Activated CD4-positive, alpha-beta T cell treated with anti-CD3 and anti-CD28 coated beads for 4 hours (primary cell): ENCODE measurements around the gene PATJ.
"Not testable (repeated sequence)": the region's sequence is repeated elsewhere in the genome, so short reads cannot be mapped to it uniquely, and the experiment has no call there.

Experiments used
- DNase-seq, 2 donors: peaks; one replicate each; pipeline ENCODE4 v3.0.0-alpha.2; 2020

The PATJ gene

DNA sequence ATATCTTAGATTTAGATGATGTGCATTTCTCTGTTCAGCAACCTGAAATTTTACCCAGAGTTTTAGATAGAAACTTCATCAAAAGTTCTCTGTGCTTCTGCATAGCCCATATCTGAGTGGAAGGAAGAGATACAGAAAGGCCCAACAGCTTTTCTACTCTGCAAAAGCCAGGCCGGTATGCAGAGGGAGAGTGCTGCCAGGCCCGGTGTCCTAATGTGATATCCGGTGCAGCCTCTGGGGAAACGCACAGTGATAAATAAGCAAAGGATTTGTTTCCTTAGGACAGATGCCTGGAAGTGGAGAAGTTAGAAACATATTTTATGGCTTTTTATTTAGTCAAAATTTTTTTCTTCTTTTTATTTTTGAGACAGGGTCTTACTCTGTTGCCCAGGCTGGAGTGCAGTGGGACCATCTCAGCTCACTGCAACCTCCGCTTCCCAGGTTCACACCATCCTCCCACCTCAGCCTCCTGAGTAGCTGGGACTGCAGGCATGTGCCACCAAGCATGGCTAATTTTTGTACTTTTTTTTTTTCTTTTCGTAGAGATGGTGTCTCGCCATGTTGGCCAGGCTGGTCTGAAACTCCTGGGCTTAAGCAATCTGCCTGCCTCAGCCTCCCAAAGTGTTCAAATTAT is 145.8 kb downstream of the PATJ start:
- DNase-seq: no peak

DNA sequence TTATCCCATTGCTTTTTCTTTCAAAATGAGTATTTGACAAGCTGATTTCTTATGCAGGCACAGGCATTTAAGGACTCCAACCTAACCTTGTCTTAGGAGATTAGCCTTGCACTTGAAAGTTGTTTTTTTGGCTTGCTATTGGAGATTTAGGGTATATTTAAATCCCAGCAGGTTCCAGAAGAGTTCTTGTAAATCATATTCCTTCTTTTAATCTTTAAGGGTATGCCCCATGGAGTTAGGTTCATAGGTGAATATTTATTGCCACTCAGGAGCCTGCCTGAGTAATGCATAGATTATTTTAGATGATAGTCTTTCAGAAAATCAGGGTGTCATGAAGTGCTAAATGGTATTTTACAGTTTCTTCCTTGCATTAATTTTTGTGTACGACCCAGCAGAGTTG is 146.5 kb downstream of the PATJ start:
- no peak for DNase-seq

DNA sequence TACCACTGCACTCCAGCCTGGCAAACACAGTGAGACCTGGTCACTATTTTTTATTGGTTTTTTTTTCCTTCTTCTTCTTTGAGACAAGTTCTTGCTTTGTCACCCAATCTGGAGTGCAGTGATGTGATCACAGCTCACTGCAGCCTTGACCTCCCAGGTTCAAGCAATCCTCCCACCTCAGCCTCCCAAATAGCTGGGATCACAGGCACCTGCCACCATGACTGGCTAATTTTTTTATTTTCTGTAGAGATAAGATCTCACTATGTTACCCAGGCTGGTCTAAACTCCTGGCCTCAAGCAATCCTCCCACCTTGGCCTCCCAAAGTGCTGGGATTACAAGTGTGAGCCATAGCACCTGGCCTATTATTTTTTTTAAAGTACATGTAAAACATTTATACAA is 148.2 kb downstream of the PATJ start:
- not testable (repeated sequence) for DNase-seq

DNA sequence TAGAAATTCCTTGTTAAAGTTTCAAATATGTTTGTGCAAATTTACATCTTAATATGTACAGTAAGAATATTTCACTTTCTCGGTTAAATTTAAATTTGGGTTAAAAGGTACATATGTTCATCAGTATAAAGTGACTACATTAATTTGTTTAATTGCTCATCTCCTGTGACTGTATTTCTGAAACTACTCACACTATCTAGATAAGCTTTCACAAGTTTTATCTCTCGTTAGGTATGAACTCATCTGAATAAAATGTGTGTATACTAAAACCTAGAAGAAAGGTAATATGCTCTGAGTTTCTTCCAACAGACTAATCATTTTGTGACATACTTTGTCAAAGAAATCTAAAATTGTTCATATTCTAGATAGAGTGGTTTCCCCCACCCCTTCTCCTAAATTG is 150.7 kb downstream of the PATJ start:
- DNase-seq: no peak

DNA sequence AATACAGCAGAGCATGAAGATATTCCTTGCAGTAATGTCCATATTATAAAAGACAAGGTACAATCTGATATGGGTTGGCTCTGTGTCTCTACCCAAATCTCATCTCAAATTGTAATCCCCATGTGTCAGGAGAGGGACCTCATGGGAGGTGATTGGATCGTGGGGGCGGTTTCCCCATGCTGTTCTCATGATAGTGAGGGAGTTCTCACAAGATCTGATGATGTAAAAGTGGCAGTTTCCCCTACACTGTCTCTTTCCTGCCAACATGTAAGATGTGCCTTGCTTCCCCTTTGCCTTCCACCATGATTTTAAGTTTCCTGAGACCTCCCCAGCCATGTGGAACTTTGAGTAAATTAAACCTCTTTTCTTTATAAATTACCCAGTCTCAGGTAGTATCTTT is 152.0 kb downstream of the PATJ start:
- DNase-seq: not testable (repeated sequence)

DNA sequence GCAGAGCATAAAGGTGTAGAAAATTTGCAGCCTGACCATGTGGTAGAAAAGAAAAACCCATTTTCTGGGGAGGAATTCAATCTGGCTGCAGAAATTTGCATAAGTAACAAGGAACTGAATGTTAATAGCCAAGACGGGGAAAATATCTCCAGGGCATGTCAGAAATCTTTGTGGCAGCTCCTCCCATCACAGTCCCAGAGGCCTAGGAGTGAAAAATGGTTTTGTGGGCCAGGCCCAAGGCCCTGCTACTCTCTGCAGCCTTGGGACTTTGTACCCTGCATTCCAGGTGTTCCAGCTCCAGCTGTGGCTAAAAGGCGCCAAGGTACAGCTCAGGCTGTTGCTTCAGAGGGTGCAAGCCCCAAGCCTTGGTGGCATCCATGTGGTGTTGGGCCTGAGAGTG is 152.9 kb downstream of the PATJ start:
- DNase-seq: no peak

DNA sequence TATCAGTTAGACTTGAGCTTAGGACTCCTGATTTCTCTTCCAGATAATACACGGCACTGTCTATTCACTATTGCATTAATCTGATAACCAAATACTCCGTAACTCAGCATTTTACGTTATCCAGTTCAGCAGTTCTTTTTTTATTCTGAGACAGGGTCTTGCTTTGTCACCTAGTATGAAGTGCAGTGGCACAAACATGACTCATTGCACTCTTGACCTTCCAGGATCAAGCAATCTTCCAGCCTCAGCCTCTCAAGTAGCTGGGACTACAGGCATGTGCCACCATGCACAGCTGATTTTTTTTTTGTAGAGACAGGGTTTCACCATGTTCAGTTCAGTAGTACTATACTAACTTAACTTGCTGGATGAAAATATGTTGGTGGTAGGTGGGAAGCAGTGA is 156.4 kb downstream of the PATJ start:
- no peak for DNase-seq

DNA sequence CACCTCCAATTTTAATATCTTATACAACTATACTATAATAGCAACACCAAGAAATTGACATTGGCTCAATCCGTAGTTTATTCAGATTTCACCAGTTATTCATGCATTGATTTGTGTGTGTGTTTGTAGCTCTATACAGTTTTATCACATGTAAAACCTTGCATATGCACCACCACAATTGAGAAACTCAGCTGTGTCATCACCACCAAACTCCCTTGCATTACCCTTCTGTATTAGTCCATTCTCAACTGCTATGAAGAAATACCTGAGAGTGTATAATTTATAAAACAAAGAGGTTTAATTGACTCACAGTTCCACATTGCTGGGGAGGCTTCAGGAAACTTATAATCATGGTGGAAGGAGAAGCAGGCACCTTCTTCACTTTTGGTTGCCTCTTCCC is 162.1 kb downstream of the PATJ start:
- no peak for DNase-seq

DNA sequence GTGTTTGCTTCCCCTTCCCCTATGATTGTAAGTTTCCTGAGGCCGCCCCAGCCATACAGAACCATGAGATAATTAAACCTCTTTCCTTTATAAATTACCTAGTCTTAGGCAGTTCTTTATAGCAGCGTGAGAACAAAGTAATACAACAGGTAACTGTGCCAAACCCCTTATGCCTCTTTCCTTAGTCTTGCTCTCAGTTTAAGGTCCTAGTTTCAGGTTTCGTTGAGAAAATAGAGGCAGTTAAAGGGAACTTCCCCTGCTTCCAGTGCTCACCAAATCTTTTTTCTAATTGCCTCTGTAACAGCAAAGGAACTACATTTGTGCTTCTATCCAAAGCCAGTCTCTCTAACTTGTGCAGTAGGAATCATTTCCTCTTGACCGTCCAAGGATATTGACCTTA is 164.8 kb downstream of the PATJ start:
- no peak for DNase-seq

DNA sequence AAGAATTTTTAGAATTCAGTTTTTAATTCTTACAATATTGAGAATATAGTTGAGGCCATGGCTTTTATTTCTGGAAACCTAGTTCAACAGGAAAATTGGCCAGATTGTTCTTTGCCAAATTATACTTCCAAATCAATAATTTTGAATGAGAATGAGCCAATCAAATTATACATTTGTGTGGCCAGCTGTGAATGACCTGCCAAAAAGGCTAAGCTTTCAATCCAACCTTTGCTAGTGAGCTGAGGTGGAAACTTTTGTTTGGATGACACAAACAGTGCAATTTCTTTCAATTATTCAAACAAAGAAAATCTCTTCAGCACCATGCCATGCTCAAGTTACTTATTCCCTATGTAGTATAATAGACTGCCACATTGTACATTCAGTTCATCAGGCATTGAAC is 167.8 kb downstream of the PATJ start:
- DNase-seq: no peak

DNA sequence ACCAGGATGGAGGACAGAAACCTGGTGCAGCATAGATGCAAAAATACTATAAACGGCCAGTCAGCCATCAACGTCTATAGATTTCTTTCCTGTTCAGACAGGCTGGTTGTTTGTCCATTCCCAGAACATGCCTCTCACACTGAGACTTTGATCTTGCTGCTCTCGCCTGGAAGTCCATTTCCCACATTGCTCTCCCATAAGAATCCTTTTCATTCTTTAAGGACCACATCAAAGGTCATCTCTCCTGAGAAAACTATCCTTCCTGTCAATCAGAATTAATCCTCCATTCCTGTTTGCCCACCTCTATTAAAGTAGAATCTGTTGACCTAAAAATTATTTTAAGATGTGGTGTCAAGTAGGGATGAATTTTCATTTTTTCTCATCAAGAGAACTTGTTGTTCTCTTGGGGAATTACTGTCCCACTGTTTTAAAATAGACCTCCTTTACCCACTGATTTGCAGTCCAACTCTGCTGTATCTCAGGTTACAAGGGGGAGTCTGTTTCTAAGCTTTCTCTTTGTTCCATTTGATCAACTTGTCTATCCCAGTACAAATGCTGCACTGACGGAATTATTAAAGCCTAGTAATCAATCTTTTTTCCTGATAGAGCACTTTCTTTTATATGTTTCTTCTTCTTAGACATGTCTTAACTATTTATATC is 172.7 kb downstream of the PATJ start:
- DNase-seq: no peak

DNA sequence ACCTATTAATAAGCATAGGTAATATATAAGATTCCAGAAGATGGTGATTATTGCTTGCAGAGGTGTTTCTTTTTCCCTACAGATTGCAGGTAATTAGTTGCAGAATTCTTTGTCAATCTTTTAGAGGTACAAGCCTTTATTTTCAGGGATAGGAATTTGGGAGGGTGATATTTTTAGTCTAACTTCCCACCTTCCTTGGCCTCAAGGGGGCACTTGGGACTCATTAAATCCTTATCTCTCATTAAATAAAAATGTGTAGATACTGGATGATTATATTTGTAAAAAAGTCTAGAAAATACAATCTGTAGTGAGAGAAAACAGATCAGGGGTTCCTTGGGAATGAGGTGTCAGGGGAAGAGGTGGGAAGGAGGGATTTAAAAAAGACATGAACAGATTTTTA is 179.2 kb downstream of the PATJ start:
- no peak for DNase-seq

DNA sequence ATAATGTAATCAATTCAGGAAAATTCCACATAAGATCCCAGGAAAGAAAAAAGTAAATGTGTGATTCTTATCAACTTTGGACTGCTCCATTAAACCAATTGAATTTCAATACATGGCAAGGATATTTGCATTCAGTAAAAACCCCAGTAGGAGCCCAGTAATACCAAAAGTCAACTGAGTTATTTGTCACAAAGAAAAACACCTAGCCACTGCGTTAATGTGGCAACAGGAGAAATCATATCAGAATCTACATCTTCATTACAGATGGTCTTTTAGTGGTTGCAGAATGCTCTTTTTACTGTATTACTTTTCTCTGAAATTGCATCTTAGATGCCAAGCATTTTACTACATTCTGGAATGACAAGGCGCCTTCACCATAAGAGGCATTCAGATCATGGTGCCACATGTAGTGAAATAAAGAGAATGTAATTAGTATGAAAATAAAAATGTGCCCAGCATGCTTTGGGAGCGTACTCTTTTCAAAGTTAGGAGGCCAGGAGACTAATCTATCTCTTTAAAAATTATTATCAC is 180.7 kb downstream of the PATJ start:
- DNase-seq: no peak

DNA sequence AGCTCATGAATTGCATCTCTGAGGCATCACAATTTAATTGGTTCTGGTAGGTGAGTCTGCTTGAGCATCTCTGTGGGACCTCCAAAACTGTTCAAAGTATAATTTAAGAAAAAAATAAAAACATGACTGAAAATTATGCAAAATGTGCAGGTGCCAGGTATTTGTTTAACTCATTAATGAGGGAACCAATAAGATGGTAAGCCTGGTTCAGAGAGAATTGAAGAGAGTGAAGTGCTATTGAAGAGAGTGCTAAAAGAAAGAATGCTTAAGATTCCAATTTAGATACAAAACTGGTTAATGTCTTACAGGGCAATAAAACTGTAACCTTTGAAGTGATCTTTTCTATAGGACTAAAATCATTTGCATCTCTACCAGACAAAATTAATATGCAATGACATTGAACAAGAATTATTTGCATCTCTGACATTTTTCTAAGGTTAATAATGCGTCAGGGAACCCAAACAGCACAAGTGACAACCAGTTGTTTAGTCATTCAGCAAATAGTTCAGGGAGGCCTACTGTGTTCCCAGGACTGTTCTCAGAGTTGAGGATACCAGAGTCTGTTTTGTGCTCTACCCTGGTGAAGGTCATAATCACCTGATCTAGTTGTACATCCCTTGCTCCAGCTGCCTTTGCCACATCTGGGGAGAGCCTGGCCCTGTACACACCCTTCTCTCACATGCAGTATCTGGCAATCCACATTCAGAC is 183.5 kb downstream of the PATJ start:
- DNase-seq: no peak

DNA sequence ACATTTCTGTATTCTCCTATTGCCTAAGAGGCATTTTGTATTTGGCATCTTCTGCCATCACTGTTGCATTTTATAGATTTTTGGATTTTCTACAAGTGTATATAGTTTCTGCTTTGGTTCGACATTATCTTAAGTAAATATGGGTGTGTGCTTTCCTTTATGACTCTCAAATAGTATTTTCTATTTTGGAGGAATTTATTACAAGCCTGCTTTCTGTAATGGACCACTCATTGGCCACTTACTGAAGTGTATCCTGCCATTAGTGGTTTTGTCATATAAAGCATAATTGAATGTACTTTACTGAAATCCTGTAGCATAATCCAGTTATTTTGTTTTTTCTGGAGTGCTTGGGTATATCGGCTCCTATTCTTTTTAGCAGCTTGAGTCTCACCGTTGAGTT is 184.3 kb downstream of the PATJ start:
- DNase-seq: no peak

DNA sequence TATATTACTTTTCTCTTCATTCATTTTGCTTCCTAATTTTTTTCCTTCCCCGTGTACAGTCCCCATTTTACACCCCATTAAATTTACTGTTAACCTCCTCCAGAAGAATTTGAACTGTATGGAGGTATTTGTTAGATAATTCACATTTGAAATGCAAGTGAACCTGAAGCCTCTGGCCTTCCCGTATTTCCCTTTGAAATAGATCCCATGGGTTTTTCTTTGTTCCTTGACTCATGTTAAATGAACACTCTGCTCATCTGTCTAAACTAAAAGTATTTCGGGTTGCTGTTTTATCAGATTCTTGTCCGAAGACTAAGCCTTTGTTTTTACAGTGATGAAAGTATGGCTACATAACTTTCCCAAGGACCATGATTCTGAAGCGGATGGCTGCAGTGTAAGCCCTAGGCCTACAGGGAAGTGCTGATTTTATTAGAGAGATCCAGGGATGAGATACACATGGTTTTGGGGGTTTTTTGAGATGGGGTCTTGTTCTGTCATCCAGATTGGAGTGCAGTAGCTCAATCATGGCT is 187.9 kb downstream of the PATJ start:
- no peak for DNase-seq

DNA sequence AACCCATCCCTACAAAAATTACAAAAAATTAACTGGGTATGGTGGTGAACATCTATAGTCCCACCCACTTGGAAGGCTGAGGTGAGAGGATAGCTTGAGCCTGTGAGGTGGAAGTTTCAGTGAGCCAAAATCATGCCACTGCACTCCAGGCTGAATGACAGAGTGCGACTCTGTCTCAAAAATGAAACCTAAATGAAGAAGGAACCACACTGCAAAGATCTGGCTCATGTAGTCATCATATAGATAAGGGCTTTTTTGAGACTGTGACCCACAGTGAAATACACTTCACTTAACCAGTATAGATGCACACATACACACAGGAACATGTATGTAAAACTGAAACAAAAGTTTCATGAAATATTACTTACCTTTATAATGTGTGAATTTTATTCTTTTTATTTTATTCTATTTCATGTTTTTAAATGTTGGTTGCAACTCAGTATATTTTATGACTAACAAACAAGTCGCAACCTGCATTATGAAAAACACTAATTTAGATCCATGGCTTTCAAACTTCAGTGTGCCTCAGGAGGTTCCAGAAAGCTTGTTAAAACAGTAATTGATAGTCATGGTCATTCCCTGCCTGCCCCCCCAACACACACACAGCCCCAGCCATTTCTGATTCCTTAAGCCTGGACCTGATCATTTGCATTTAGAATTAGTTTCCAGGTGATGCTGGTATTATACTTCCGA is 189.5 kb downstream of the PATJ start:
- DNase-seq: no peak

DNA sequence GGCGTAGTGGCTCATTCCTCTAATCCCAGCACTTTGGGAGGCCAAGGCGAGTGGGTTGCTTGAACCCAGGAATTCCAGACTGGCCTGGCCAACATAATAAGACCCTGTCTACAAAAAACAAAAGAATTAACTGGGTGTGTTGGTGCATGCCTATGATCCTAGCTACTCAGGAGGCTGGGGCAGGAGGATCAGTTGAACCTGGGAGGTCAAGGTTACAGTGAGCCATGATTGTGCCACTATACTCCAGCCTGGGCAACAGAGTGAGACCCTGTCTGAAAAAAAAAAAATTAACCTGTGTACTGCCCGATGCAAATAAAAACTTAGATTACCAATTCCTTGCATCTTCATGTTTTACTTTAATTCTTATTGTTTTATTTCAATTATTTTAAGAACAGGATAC is 193.2 kb downstream of the PATJ start:
- no peak for DNase-seq

DNA sequence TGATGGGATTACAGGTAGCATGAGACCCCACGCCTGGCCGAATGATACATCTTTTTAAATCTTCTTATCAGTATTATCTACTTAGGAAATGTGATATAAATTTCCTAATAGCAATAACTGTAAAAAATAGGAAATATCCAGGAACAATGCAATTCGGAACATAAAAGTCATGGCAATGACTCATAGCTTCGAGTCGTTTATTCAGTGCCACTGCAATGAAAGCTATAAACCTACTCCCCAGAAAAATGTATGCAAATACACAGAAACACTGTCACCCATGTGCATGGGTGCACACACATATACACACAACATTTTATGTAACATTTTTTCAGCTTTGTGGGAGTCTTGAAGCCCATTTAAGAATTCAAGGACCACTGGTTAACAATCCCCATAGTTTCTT is 194.6 kb downstream of the PATJ start:
- no peak for DNase-seq

DNA sequence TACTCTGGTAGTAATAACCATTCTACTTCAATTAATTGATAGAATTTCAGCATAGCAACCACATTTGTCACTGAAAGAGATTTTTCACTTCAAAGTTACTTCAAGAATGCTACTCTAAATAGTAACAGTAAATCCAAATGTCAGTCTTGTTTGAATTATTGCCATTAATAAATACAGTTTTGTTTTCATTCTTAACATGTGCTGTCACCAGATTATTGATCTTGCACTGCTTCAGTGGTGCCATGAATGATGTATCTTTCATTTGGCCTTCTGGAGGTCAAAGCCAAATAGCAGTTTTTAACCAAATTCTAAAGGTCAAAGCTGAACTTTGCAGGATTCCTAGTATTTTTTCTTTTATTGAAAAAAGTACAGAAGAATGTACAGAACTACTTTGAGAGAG is 199.5 kb downstream of the PATJ start:
- DNase-seq: no peak

DNA sequence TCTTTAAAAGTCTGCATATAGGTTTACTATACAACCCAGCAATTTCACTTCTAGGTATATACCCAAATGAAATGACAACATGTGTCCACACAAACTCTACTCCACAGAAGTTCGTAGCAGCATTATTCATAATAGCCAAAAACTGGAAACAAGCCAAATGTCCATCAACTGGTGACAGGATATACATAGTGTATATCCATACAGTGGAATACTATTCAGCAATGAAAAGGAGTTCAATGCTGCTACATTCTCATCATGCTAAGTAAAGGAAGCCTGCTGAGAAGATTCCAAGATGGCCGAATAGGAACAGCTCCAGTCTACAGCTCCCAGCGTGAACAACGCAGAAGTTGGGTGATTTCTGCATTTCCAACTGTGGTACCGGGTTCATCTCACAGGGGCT is 200.6 kb downstream of the PATJ start:
- DNase-seq: no peak

DNA sequence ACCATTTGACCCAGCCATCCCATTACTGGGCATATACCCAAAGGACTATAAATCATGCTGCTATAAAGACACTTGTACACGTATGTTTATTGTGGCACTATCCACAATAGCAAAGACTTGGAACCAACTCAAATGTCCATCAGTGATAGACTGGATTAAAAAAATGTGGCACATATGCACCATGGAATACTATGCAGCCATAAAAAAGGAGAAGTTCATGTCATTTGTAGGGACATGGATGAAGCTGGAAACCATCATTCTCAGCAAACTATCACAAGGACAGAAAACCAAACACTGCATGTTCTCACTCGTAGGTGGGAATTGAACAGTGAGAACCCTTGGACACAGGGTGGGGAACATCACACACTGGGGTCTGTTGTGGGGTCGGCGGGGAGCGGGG is 206.4 kb downstream of the PATJ start:
- DNase-seq: not testable (repeated sequence)

DNA sequence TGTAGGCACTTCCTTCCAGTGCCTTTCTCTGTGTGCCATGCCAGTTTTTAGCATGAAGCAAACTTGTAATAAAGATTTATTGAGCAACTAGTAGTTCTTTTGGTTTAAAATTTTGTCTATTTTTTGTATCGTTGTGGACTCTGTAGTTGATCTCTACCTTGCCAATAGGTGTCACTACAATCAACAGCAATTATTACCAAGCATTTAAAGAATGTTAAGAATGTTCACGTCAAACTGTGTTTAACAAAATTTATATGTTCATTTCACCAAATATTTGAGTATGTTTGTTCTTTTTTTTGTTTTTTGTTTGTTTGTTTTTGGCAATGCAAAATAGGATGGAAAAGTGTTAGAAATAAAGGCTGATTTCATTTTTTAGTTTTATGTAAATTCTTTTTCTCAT is 208.1 kb downstream of the PATJ start:
- DNase-seq: no peak
